DMS153 (cell line): Measurements from ENCODE around the gene SRCIN1.

ENCODE experiments used
- DNase-seq: peaks from one replicate; lab custom pipeline; 2025; lab: John Stamatoyannopoulos, UW

The SRCIN1 gene

DNA sequence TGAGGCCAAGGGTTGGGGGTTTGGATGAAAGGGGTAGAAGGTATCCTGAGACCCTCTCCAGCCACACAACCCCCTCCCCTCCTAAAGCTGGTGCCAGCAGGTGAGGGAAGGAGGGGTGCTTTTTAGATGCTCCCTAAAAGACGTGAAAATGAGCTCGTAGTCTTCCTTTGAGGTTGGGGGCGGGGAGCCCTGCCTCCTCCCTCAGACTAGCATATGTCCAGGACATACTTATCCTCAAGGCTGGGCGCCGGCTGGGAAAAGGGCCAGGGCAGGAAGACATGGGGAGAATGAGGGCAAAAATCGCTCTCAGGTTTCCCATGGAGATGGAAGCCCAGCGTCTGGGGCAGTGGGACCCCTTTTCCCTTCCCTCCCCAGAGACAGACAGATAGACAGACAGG lies 26.7 kb downstream of the SRCIN1 start:
- no peak for DNase-seq

DNA sequence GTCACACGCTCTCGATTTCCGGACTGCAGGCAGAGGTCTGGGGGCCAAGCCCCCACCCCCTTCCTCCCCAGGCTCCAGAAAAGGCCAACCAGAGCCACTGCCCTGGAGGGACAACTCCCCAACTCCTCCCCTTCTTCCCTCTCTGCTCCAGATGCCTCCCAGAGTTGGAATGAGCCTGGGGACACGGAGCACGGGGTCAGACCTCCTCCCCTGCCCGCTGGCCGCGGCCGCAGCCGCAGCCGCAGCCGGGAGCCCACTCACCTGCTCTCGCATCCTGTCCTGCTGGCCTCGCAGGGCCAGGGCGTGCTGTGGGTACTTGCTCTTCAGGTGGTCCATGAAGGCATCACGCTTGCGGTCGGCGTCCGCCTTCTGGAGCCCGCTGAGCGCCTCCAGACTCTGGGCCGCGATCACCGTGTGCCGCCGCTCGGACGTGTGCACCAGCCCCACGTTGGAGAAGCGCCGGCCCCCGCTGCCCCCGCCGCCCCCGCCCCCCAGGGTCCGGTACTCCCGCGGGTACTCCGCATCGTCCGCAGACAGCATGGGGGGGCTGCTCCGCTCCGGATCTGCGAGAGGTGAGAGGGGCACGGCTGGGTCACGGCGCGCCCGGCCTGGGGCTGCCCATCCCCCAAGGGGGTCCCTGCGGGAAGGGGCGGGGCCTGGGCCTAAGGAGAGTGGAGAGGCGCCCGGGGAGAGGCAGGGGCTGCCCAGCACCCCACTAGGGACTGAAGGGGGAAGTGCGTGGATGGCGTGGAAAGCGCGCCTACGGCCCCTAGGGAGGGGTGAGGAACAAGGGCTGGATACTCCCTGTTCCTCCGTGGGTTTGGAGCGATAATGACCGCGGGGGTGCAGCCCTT lies 27.3 kb downstream of the SRCIN1 start:
- no peak for DNase-seq

DNA sequence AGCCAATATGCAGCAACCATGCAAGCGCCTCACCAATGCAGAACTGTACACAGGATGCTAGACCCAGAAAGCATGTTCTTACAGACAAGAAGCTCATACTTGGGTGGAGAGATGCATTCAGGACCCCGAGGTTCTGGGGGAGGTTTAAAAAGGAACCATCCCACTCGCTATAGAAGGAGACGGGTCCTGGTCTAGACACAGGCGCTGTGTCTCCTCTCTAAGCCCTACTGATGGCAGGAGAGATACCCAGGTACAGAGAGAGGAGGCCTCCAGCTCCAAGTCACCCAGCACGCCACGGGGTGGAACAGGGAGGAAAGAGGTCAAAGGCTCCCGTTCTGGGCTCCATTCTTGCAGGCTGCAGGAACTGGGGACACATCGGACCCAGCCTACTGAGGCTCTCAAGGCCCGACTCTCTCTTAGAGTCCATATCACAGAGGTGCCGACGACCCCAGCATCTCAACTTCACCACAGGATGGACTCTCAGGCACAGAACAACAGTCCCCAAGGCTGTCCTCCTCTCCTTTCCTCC lies 28.0 kb downstream of the SRCIN1 start:
- DNase-seq: no peak

DNA sequence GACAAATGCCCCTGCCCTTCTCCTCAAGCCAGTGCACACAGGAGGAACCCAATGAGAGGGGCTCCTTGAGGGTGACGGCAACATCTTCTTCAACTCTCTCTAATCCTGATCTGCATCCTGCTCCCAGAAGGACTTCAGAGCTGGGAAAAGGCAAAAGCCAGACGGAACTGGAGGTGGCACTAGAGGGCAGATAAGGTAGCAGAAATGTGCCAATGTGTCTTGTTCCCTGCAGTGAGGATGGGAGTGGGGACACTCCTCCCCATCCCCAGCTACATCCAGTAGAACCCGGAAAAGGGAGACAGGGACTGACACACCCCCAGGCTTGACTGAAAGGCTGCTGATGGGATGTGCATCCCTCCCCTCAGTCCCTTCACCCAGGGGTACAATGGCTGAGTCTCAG lies 28.5 kb downstream of the SRCIN1 start:
- DNase-seq: no peak

DNA sequence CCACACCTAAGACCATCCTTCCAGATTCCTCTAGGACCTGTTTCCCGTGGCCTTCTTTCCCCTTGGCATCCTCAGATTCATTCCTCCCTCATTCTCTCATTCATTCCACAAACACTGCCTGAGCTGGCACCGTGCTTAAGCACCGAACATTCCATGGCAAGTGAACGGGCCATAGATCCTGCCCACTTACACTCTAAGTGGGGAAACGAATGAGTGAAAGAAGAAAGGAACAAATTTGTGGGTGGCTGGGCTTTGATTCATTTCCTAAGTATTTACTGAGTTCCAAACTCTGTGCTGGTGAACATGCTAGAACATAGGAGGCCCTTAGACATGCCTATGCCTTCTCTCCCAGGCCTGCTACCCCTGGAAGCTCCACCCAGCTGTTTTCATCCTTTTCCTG lies 30.0 kb downstream of the SRCIN1 start:
- no peak for DNase-seq

DNA sequence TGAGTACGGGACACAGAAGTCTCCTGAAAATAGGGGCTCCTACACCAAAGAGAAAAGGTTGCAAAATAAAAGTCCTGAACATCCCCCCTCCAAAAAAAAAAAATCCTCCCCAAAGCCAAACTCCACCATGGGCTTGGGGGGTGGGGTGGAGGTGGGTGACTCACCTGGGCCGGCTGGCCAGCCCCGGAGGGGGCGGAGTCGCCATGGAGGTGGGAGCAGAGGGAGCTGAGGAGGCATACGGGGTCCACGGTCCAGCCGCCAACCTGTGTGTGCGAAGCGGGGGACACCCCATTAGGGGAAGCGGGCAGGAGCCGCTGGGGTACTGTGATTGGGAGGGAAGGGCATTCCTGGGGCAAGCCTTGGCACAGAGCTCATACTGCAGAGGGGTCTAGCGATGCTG lies 31.0 kb downstream of the SRCIN1 start:
- DNase-seq: no peak

DNA sequence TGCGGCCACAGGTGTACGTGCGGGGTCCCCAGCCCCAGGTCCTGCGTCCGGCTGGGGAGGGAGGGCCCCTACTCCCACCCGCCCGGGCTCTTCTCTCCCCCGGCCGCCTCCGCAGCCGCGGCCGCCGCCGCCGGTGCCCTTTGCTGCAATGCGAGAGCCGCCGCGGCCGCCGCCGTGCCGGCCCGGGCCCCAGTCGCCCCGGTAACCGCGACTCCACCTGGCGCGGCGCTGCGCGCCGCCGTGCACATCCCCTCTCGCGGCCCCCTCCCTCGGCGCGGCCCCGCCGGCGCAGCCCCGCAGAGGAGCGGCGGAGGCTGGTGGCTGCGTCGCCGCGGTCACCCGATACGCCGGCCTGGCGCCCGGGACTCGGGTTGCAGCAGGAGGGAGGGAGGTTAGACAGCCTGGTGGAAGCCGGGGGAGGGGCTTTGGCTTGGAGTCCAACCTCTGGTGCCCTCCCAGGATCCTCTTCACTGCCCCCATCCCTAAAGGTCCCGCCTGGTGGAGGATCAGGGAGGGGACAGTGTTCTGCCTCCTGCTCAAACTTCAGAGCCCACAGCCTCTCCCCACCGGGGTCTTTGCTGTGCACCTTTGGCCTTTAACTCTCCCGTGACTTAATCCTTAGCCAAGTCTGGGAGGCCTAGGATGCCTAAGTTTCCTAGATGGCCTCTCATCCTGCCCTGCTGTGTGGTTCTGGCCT lies 32.9 kb downstream of the SRCIN1 start:
- DNase-seq: peak; percentile 29

DNA sequence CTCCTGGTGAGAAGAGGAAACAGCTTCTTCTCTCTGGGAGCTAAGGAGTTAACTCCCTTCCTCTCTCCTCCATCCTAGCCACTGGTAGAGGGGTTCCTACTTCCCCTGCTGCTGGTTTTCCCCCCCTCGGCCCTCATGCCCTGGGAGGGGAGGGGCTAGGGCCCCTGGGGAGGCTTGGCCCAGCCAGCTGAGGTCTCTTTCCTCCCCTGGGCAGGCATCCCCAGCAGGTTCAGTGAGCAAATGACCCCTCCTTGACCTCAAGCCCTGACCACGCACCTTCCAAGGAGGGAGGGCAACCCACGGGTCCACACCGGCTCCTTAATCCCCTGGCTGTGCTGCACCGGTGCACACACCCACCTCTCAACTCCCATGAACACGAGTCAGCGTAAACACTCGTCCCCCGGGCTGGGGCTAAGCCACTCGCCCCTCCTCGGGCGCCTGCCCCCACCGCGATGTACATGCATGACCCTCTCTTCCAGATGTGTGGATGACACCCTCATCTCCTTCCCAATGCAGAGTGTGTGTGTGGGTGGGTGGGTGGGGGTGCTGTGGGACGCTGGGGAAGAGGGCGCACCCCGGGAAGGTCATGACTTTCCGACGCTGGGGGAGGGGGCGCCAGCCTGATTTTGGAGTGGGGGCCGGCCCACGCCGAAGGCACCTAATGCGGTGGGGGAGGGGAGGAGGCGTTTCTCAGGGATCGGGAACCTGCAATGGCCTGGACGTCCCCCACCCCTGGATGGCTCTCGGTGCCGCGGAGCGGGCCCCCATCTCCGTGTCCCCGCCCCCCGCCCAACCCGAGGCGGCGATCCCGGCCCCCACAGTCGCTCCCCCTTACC lies 33.7 kb downstream of the SRCIN1 start:
- no peak for DNase-seq

DNA sequence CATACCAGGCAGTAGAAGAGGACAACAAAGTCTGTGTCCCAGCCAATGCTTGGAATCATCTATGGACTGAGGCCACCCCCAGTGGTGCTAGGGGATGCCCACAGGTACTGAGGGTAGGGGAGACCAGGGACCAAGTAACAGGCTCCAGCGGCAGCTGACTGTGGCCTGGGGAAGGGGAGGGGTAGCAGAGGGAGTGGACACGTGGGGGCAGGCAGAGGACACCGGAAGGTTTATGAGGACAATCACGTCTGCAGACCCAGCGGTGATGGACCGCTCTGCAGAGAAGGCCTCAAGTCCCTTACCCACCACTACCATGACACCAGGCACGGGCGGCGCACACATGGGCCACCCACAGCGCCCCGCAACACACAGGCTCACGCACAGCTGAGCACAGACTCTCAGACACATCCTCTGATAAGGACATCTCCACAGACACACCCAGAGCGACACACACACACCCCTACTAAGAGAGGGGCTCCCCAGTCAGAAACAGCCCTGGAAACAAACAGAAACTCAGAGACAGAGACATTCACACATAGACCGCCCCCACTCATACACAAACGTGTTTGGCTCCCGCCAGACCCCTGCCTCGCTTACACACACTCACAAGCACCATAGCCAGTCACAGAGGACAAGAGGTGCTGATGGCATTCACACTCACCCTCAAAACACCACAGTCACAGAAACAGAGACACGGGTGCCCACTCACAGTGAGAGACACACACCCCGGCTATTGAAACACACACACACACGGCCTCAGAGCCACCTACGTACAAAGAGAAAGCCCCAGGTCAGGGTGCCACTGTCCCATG lies 35.8 kb downstream of the SRCIN1 start:
- no peak for DNase-seq

DNA sequence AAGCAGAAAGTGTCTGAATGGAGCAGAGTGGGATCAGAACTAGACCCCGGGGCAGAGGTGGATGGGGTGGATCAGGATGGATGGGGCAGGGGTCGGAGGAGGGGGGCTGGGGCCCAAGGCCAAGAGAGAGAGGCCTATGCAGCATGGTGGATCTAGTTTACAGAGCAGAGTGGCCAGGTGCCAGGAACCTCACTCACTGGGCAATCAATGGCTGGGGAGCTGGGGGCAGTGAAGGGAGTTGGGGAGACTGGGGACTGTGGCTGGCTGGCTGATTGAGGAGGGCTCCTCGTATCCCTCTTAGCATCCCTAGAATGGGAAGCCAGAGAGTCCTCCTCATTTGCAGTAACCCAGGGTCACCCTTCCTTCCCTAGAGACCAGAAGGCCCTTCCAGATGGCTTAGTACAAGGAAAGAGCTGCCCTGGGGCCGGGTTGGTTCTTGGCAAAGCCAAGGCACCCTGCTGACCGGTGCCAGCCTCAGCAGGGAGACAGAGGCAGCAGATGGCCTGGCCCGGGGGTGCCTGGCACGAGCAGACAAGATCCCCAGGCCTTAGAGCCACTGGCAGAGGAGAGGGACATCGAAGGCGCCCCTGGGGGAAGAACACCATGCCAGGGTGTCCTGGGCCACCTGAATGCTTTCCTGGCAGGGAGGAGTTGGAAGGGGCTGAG lies 36.8 kb downstream of the SRCIN1 start:
- DNase-seq: no peak

DNA sequence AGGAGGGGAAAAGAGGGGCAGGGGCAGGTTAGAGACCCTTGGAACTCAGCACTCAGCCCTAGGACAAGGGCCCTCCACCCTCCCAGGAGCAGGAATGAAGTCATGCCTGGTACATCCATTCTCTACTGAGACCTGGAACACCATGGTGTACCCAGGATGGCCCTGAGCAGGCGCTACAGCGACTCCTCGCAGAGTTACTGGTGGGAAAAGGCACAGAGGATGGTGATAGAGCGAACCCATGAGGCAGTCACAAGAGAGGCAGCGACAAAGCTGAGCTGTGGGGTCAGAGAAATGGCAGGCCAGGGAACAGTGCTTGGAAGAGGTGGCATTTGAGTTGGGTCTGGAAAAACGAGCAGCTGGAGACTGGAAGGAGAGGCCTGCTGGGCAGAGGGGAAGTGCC lies 37.5 kb downstream of the SRCIN1 start:
- DNase-seq: no peak

DNA sequence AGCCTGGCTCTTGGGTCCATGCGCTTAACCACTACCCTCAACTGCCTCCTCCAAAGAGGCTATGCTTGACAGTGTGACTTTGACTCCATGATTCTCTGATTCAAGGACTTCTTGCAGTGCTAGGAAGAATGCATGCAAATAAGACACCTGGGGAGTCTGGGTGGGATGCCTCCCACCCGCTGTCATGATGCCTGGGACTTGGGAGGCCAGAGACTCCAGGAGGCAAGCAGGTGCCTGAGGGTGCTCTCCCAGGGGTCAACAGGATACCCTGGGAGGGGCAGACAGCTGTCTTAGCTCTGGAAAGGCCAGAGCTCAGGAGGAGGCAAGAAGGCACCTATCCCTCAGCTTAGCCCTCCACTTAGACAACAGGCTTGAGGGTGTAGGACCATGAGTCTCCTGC lies 38.4 kb downstream of the SRCIN1 start:
- no peak for DNase-seq

DNA sequence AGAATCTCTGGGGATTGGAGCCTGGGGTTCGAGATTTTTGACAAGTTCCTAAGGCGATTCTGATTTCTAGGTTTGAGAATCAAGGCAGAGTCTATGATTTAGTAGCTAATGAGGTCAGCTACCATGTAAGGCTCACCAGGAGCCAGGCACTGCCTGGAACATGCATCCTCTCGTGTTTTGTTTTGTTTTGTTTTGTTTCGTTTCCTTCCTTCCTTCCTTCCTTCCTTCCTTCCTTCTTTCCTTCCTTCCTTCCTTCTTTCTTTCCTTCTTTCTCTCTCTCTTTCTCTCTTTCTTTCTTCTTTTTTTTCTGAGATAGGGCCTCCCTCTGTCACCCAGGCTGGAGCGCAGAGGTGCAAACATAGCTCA lies 39.1 kb downstream of the SRCIN1 start:
- no peak for DNase-seq

DNA sequence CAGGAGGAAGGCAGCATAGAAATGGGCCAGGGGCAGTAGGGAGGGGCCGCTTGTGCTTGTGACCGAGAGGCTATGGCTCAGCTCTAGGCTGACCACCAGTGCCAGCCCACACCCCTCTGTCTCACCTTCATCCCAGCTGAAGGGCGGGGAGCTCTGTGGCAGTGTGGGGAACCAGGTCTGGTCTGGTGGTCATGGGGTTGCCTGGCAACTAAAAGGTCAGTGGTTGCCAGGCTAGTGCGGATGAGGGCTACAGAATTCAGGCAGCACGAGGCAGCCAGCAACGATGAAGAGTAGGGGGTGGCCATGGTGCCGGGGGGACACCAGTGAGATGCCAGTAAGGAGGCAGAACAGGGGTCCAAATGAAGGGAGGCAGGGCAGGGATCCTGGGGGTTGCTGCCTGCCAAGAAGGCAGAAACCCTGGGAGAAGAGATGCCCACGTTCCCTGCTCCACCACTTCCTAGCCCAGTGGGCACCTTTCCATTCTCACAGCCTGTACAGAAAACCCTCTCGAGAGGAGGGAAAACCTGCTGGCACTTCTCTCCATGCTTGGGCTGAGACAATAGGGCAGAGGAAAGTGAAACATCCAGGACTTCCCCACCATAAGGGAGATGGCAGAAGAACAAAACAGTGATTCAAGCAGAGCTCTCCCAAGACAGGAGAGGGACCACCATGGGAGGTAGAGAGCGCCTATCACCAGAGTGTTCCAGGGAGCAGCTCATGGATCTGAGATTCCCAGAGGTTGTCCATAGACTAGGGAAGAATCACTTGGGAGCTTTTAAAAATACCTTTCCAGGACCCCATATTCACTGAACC lies 39.7 kb downstream of the SRCIN1 start:
- DNase-seq: no peak

DNA sequence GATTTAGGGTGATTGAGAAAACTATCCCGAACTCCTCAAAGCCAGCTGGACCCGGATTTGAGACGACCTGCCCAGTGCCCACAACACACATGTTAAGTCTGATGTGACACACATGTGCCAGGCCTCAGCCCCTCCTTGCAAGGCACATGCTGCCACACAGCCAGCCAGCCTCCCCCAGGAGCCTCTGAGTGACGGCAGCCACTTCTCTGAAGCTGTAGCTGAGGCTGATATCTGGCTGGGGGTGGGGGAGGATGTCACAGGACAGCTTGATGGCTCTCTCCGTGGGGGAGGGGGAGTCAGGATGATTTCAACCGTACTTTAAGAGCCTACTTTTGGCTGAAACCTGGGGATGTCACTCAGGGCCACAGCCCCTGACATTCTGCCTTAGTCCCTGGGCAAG lies 40.9 kb downstream of the SRCIN1 start:
- no peak for DNase-seq

DNA sequence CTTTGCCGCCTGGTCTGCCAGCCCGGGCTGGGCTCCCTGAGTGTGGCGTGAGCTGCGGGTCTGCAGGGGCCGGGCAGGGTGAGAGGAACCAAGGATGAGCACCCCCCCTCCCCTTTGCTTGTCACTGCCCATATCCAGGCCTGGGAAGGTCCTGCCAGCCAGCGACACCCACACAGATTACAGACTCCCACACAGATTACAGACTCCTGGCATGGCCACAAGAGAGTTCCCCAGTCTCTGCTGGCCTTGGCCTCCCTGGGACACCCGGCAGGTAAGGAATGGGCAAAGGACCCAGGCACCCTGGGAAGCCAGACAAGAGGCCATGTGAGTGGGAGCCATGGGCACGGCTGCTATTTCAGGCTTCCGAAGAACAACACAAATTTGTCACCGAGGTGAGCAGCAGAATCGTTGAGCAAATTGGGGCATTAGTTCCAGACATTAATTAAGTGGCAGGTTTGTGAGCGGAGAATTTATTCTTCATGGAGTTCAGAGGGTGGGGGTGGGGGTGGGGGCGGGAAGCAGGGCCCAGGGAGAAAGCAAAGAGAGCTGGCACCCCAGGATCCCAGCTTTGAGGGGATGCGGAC lies 41.4 kb downstream of the SRCIN1 start:
- DNase-seq: no peak

DNA sequence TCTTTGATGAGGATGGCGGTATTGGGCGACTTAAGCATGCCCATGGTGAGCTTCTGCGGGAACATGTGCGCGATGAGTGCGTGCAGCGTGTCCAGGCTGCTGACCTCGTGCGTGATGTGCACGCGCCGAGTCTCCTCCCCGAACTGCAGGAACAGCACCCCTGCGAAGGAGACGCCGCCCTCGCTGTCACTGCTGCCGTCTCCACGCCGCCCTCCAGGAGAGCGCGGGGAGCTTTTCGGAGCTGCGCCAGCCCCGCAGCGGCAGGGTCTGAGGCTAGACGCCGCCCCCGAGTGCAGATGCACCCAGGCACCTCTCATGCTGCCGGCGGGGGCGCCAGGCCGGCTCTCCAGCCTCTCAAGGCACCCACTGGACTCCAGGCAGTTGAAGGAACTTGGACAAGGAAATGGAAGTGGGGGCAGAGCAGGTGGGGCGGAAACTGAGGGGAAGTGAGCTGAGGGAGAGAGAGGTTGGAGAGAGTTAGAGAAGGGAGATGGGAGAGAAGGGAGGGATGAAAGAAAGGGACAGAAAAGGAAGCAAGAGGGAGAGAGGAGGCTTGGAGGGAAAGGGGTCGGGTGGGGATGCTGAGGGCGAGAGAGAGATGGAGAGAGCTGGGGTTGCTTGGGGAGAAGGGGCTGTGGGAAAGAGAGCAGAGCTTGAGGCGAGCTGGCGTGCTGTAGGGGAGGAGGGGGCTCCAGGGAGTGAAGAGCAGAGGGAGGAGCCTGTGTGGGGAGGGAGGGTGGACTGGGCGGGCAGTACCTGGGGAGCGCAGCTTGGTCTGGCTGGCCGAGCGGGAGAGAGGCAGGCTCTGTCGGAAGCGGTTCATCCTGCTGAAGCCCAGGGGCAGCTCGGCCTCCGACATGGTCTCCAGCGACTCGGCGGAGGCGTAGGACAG lies 42.1 kb downstream of the SRCIN1 start:
- no peak for DNase-seq

DNA sequence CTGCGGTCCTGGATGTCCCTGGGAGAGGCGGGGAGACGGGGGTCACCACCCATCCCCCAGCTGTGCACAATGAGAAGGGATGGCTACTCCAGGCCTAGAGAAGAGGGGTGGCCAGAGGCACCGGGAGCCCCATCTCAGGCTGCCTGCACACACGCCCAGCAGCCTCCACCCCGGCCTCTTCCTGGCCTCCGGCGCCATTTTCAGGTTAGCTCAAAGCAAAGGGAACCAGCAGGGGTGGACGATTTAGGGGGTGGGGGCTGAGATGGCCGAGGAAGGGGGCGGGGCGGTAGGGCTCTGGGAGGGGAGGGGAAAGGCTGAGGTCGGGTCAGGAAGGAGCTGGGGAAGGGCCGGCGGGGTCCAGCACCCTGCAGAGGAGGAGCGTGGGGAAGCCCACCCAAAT lies 42.8 kb downstream of the SRCIN1 start:
- DNase-seq: no peak

DNA sequence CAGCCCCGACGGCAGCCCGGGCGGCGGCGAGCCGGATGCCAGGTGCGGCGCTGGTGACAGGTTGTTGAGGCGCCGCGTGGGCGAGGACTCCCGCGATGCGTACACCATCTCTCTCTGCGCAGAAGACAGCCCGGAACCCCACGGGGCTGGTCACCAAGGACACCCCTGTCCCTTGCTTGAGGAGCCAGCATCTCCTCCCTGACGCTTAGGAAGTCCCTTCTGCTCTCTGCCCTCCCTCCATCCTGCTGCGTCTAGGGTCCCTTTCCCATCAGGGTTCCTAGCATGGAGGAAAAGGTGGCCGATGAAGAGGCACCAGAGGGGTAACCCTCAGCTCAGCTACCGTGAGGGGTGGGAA lies 43.6 kb downstream of the SRCIN1 start:
- no peak for DNase-seq
